H9 (cell line): ENCODE results near the gene APOLD1. TPM values are rescaled to one million over a fixed set of nuclear protein-coding genes. Genes with fewer than 3 reads are reported as not detected.

Experiments
- DNase-seq: peaks from one replicate; pipeline ENCODE4 v3.0.0-alpha.2; 2017
- H2AFZ ChIP-seq: one replicate; pipeline ENCODE4 v1.6.1; 2013; ENCODE audit warnings: mild to moderate bottlenecking, low read length, control low read depth, moderate library complexity
- H2AK5ac ChIP-seq: 2 replicates; pipeline ENCODE4 v1.6.1; 2013; ENCODE audit warnings: low read length, control low read depth, mixed read lengths; ENCODE audit not compliant: insufficient read length
- H2BK120ac ChIP-seq: one replicate; pipeline ENCODE4 v1.6.1; 2013; ENCODE audit warnings: low read depth, mild to moderate bottlenecking, low read length, control low read depth, inconsistent platforms; ENCODE audit not compliant: poor library complexity, severe bottlenecking
- H2BK12ac ChIP-seq: 2 replicates; pipeline ENCODE4 v1.6.1; 2013; ENCODE audit warnings: low read length, control low read depth, mixed read lengths, low read depth; ENCODE audit not compliant: insufficient read length
- H2BK15ac ChIP-seq: 2 replicates; pipeline ENCODE4 v1.6.1; 2013; ENCODE audit warnings: low read depth, low read length, control low read depth
- H2BK20ac ChIP-seq: one replicate; pipeline ENCODE4 v1.6.1; 2013; ENCODE audit warnings: low read depth, mild to moderate bottlenecking, low read length, control low read depth, inconsistent platforms; ENCODE audit not compliant: poor library complexity, severe bottlenecking
- H2BK5ac ChIP-seq: 2 replicates; pipeline ENCODE4 v1.6.1; 2013; ENCODE audit warnings: low read length, control low read depth, mixed read lengths; ENCODE audit not compliant: insufficient read length
- H3K14ac ChIP-seq: 2 replicates; pipeline ENCODE4 v1.6.1; 2013; ENCODE audit warnings: low read length, control low read depth; ENCODE audit not compliant: insufficient read depth
- H3K18ac ChIP-seq: 2 replicates; pipeline ENCODE4 v1.6.1; 2013; ENCODE audit warnings: low read depth, mild to moderate bottlenecking, mixed read lengths, low read length, control low read depth; ENCODE audit not compliant: insufficient read length
- H3K23ac ChIP-seq: 2 replicates; pipeline ENCODE4 v1.6.1; 2013; ENCODE audit warnings: low read length, control low read depth, mixed read lengths, low read depth; ENCODE audit not compliant: insufficient read length
- H3K23me2 ChIP-seq: 2 replicates; pipeline ENCODE4 v1.6.1; 2013; ENCODE audit warnings: low read depth, mild to moderate bottlenecking, mixed read lengths, low read length, control low read depth; ENCODE audit not compliant: insufficient read length, poor library complexity, severe bottlenecking
- H3K27ac ChIP-seq: 2 replicates; pipeline ENCODE4 v1.5.1; 2013; ENCODE audit warnings: low read length, control low read depth, mixed read lengths, low read depth; ENCODE audit not compliant: insufficient read length
- H3K27me3 ChIP-seq: 2 replicates; pipeline ENCODE4 v1.6.1; 2013; ENCODE audit warnings: low read length, control low read depth, inconsistent platforms; ENCODE audit not compliant: insufficient read depth
- H3K4ac ChIP-seq: 2 replicates; pipeline ENCODE4 v1.6.1; 2013; ENCODE audit warnings: low read depth, mild to moderate bottlenecking, control low read depth, inconsistent platforms, low read length, moderate library complexity
- H3K4me1 ChIP-seq: 2 replicates; pipeline ENCODE4 v1.6.1; 2013; ENCODE audit warnings: low read length, control low read depth, inconsistent platforms; ENCODE audit not compliant: insufficient read depth
- H3K4me2 ChIP-seq: 2 replicates; pipeline ENCODE4 v1.6.1; 2013; ENCODE audit warnings: low read length, control low read depth, mixed read lengths; ENCODE audit not compliant: insufficient read length, insufficient read depth
- H3K56ac ChIP-seq: 2 replicates; pipeline ENCODE4 v1.6.1; 2013; ENCODE audit warnings: low read depth, mild to moderate bottlenecking, mixed read lengths, low read length, control low read depth; ENCODE audit not compliant: insufficient read length
- H3K79me1 ChIP-seq: 2 replicates; pipeline ENCODE4 v1.6.1; 2013; ENCODE audit warnings: low read depth, mild to moderate bottlenecking, moderate library complexity, low read length, control low read depth, inconsistent platforms; ENCODE audit not compliant: insufficient read depth, poor library complexity, severe bottlenecking
- H3K79me2 ChIP-seq: 2 replicates; pipeline ENCODE4 v1.6.1; 2013; ENCODE audit warnings: low read length, control low read depth, inconsistent platforms; ENCODE audit not compliant: insufficient read depth
- H3K9ac ChIP-seq: 2 replicates; pipeline ENCODE4 v1.6.1; 2013; ENCODE audit warnings: low read length, control low read depth, mixed read lengths; ENCODE audit not compliant: insufficient read length; ENCODE audit errors: extremely low read depth
- H3K9me3 ChIP-seq: one replicate; pipeline ENCODE4 v1.6.1; 2013; ENCODE audit warnings: low read depth, low read length, inconsistent platforms; ENCODE audit not compliant: control insufficient read depth
- H3T11ph ChIP-seq: one replicate; pipeline ENCODE4 v1.6.1; 2013; ENCODE audit warnings: mild to moderate bottlenecking, low read length, control low read depth, inconsistent platforms
- H4K20me1 ChIP-seq: one replicate; pipeline ENCODE4 v1.6.1; 2013; ENCODE audit not compliant: control insufficient read depth, insufficient read length, insufficient read depth
- H4K5ac ChIP-seq: 2 replicates; pipeline ENCODE4 v1.6.1; 2013; ENCODE audit warnings: low read depth, mild to moderate bottlenecking, mixed read lengths, low read length, control low read depth; ENCODE audit not compliant: insufficient read length
- H4K8ac ChIP-seq: replicated peaks from 2 replicates; pipeline ENCODE4 v1.6.1; 2013; ENCODE audit warnings: low read length, control low read depth, mixed read lengths, low read depth; ENCODE audit not compliant: insufficient read length
- H4K91ac ChIP-seq: 2 replicates; pipeline ENCODE4 v1.6.1; 2013; ENCODE audit warnings: low read depth, mild to moderate bottlenecking, moderate library complexity, mixed read lengths, low read length, control low read depth; ENCODE audit not compliant: insufficient read length
- H3K27ac Mint-ChIP-seq, 3 experiments: 2 replicates in 2 of 3; 3 replicates in 1 of 3; pipeline ENCODE4 v1.8.0; 2020 to 2021; ENCODE audit warnings: mixed read lengths in 3 of 3, mild to moderate bottlenecking in 1 of 3, moderate library complexity in 1 of 3
- H3K27me3 Mint-ChIP-seq: 2 replicates; pipeline ENCODE4 v1.8.0; 2021; ENCODE audit warnings: low read depth, mild to moderate bottlenecking, moderate library complexity, mixed read lengths
- H3K36me3 Mint-ChIP-seq, 3 experiments: 2 replicates in 2 of 3; 3 replicates in 1 of 3; pipeline ENCODE4 v1.8.0; 2020 to 2021; ENCODE audit warnings: low read depth in 3 of 3, mixed read lengths in 3 of 3; ENCODE audit not compliant: insufficient read depth in 1 of 3
- H3K4me1 Mint-ChIP-seq, 2 experiments: 2 replicates each; pipeline ENCODE4 v1.8.0; 2020; ENCODE audit warnings: mixed read lengths in 2 of 2
- H3K4me3 Mint-ChIP-seq, 2 experiments: 2 replicates in 1 of 2; 3 replicates in 1 of 2; pipeline ENCODE4 v1.8.0; 2020 to 2021; ENCODE audit warnings: mild to moderate bottlenecking in 2 of 2, mixed read lengths in 2 of 2, moderate library complexity in 1 of 2
- H3K9me3 Mint-ChIP-seq, 2 experiments: 2 replicates in 1 of 2; 3 replicates in 1 of 2; pipeline ENCODE4 v1.8.0; 2020; ENCODE audit warnings: mild to moderate bottlenecking in 2 of 2, mixed read lengths in 2 of 2, moderate library complexity in 1 of 2
- WGBS: extraction: QIAGEN DNeasy Blood & Tissue Kit; methylation state at CpG from one replicate; pipeline ENCODE4 v1.1.7; 2013; ENCODE audit warnings: missing lambda C conversion rate, low lambda C conversion rate, mixed read lengths; ENCODE audit not compliant: insufficient read length; ENCODE audit errors: extremely low coverage; 5-methylcytosine and 5-hydroxymethylcytosine counted together
- total RNA-seq: library from RNA; stranded (reverse); gene quantifications from 2 replicates; pipeline ENCODE4 v1.2.1, GENCODE V29; 2021
- TF ChIP-seq, protein P1 (sequence below): fragments of 200-600 bp; sonication (generic); conservative IDR thresholded peaks from 3 replicates; pipeline ENCODE4 v1.8.0; 2021; ENCODE audit warnings: antibody characterized with exemption, mild to moderate bottlenecking

The APOLD1 gene
- total RNA-seq, 1 experiment from 2014 or later: 0.48 TPM

DNA sequence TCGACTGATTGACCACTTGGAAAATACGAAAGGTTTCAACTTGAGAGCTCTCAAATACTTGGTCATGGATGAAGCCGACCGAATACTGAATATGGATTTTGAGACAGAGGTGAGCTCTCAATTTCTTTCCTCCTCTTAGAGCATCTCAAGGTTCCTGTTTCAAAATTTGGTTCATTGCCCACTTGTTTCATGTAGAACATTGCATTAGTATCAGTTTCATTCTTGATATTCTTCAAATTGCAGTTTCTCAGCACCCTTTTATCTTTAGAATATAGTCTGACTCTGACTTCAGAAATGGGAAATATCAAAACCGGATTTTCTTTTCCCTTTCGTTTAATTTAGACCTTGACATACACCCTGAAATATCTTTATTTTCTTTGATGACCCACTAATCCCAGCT is 36.5 kb downstream of the APOLD1 start:
- no peaks in the 10 kb centered on the region for H3K27me3 Mint-ChIP-seq
- Histone ChIP-seq H2BK5ac (no peak overlapping the region), H2AFZ (no peak overlapping the region), H3K79me2 (peaks cover 1% of the 10 kb centered on the region; the same call in 1 of the 2 replicates), H3T11ph (no peak overlapping the region), H3K4ac (no peak overlapping the region), H3K9me3 (no peaks in the 10 kb centered on the region), H3K18ac (no peak overlapping the region), H3K79me1 (peaks cover 2% of the 10 kb centered on the region), H3K14ac (no peak overlapping the region), H3K4me1 (no peaks in the 10 kb centered on the region), H4K5ac (no peak overlapping the region), H3K4me2 (no peak overlapping the region), H3K23me2 (no peaks in the 10 kb centered on the region), H4K8ac (no peak overlapping the region), H2BK15ac (no peak overlapping the region), H2AK5ac (no peak overlapping the region), H4K20me1 (no peaks in the 10 kb centered on the region), H3K56ac (no peak overlapping the region), H2BK12ac (no peak overlapping the region), H2BK120ac (no peak overlapping the region), H2BK20ac (no peak overlapping the region), H3K9ac (no peak overlapping the region), H3K27me3 (no peaks in the 10 kb centered on the region), H4K91ac (no peak overlapping the region), H3K23ac (no peak overlapping the region), H3K27ac (no peak overlapping the region)
- H3K27ac Mint-ChIP-seq: no peak overlapping the region
- peaks cover 38 to 70% (median 64%) of the 10 kb centered on the region in 3 experiments for H3K36me3 Mint-ChIP-seq
- TF ChIP-seq, protein P1, sequence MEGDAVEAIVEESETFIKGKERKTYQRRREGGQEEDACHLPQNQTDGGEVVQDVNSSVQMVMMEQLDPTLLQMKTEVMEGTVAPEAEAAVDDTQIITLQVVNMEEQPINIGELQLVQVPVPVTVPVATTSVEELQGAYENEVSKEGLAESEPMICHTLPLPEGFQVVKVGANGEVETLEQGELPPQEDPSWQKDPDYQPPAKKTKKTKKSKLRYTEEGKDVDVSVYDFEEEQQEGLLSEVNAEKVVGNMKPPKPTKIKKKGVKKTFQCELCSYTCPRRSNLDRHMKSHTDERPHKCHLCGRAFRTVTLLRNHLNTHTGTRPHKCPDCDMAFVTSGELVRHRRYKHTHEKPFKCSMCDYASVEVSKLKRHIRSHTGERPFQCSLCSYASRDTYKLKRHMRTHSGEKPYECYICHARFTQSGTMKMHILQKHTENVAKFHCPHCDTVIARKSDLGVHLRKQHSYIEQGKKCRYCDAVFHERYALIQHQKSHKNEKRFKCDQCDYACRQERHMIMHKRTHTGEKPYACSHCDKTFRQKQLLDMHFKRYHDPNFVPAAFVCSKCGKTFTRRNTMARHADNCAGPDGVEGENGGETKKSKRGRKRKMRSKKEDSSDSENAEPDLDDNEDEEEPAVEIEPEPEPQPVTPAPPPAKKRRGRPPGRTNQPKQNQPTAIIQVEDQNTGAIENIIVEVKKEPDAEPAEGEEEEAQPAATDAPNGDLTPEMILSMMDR: no peak
- no peaks in the 10 kb centered on the region for H3K9me3 Mint-ChIP-seq
- peaks cover 0 to 49% of the 10 kb centered on the region in 2 experiments; a peak in 2 of 4 replicates for H3K4me1 Mint-ChIP-seq
- no peak overlapping the region for H3K4me3 Mint-ChIP-seq
- DNase-seq: no peak
- no CpG with 5 or more reads among the region's 6 CpGs for WGBS
